Ishikawa (cell line): ENCODE data around the gene MECP2.

Experiments
- CEBPB ChIP-seq: IDR thresholded peaks from 2 replicates; pipeline ENCODE4 v1.6.1; 2012
- CREB1 ChIP-seq: IDR thresholded peaks from 2 replicates; pipeline ENCODE4 v1.6.1; 2012; ENCODE audit warnings: low read depth
- EGR1 ChIP-seq: IDR thresholded peaks from 2 replicates; pipeline ENCODE4 v1.6.1; 2012
- EP300 ChIP-seq: IDR thresholded peaks from 2 replicates; pipeline ENCODE4 v1.6.1; 2012; ENCODE audit warnings: borderline replicate concordance
- FOXM1 ChIP-seq: IDR thresholded peaks from 2 replicates; pipeline ENCODE4 v1.6.1; 2012; ENCODE audit warnings: low read depth, borderline replicate concordance
- MAX ChIP-seq: IDR thresholded peaks from 2 replicates; pipeline ENCODE4 v1.6.1; 2012
- NFIC ChIP-seq: IDR thresholded peaks from 2 replicates; pipeline ENCODE4 v1.6.1; 2012
- RAD21 ChIP-seq: IDR thresholded peaks from 2 replicates; pipeline ENCODE4 v1.6.1; 2012; ENCODE audit warnings: low read depth
- REST ChIP-seq: IDR thresholded peaks from 2 replicates; pipeline ENCODE4 v1.6.1; 2012; ENCODE audit warnings: low read depth, mild to moderate bottlenecking
- TAF1 ChIP-seq: IDR thresholded peaks from 2 replicates; pipeline ENCODE4 v1.6.1; 2012; ENCODE audit warnings: low read depth, mild to moderate bottlenecking
- TCF12 ChIP-seq: IDR thresholded peaks from 2 replicates; pipeline ENCODE4 v1.6.1; 2012; ENCODE audit warnings: low read depth
- TEAD4 ChIP-seq: IDR thresholded peaks from 2 replicates; pipeline ENCODE4 v1.6.1; 2012
- USF1 ChIP-seq: IDR thresholded peaks from 2 replicates; pipeline ENCODE4 v1.6.1; 2012
- YY1 ChIP-seq: IDR thresholded peaks from 2 replicates; pipeline ENCODE4 v1.6.1; 2012; ENCODE audit warnings: low read depth
- ZBTB7A ChIP-seq: IDR thresholded peaks from 2 replicates; pipeline ENCODE4 v1.6.1; 2012; ENCODE audit warnings: low read depth

Gene MECP2

GRCh38 chrX:154046031-154046781 lies 51.3 kb downstream of the MECP2 start:
- TF ChIP-seq MAX (no peak), TEAD4 (no peak), TAF1 (no peak), NFIC (peak; percentile 47; the same call in 1 of the 2 replicates)

GRCh38 chrX:154044091-154044490 lies 53.4 kb downstream of the MECP2 start:
- no peak for TF ChIP-seq ZBTB7A
- no peak for TF ChIP-seq REST
- TF ChIP-seq CREB1, result no peak
- no peak for TF ChIP-seq FOXM1
- TF ChIP-seq CEBPB, result no peak
- no peak for TF ChIP-seq TAF1
- TF ChIP-seq RAD21, result no peak
- no peak for TF ChIP-seq EGR1
- no peak for TF ChIP-seq USF1
- TF ChIP-seq TEAD4, result no peak
- TF ChIP-seq YY1, result no peak
- no peak for TF ChIP-seq NFIC
- no peak for TF ChIP-seq EP300
- no peak for TF ChIP-seq TCF12

- TF ChIP-seq MAX, result no peak
- no peak for TF ChIP-seq ZBTB7A
- no peak for TF ChIP-seq USF1
- no peak for TF ChIP-seq YY1
- TF ChIP-seq TAF1, result no peak
- no peak for TF ChIP-seq EGR1
- TF ChIP-seq REST, result no peak
- TF ChIP-seq EP300, result no peak
- no peak for TF ChIP-seq RAD21
Observed at GRCh38 chrX:154043003-154043763, 54.3 kb downstream of the MECP2 start.

GRCh38 chrX:154040863-154041262 lies 56.7 kb downstream of the MECP2 start:
- TF ChIP-seq TCF12, result no peak
- TF ChIP-seq NFIC, result no peak
- no peak for TF ChIP-seq TAF1
- TF ChIP-seq YY1, result no peak
- no peak for TF ChIP-seq MAX
- TF ChIP-seq RAD21, result no peak
- TF ChIP-seq ZBTB7A, result no peak
- no peak for TF ChIP-seq CREB1
- no peak for TF ChIP-seq FOXM1
- TF ChIP-seq EGR1, result no peak
- TF ChIP-seq REST, result no peak
- no peak for TF ChIP-seq USF1
- no peak for TF ChIP-seq TEAD4
- TF ChIP-seq CEBPB, result no peak
- TF ChIP-seq EP300, result no peak
